WERI-Rb-1 (cell line): Measurements from ENCODE around the gene NDN.

Source experiments
- DNase-seq: peaks from one replicate; pipeline ENCODE4 v3.0.0-alpha.2; 2020
- H3K27ac ChIP-seq: fragments of 250-450 bp; sonication (Bioruptor Pico); 2 replicates; pipeline ENCODE4 v1.5.1; 2020; ENCODE audit warnings: mild to moderate bottlenecking, moderate library complexity
- H3K27me3 ChIP-seq: fragments of 250-450 bp; sonication (Bioruptor Pico); 2 replicates; pipeline ENCODE4 v1.5.1; 2021; ENCODE audit warnings: mild to moderate bottlenecking, low read depth, moderate library complexity; ENCODE audit not compliant: insufficient read depth, severe bottlenecking
- H3K36me3 ChIP-seq: fragments of 250-450 bp; sonication (Bioruptor Pico); 2 replicates; pipeline ENCODE4 v1.5.1; 2020; ENCODE audit warnings: mild to moderate bottlenecking, moderate library complexity
- H3K4me3 ChIP-seq: 2 replicates; pipeline ENCODE4 v1.5.1; 2011; ENCODE audit warnings: low read depth, mild to moderate bottlenecking, control low read depth, low read length
- H3K9me3 ChIP-seq: fragments of 250-450 bp; sonication (Bioruptor Pico); 2 replicates; pipeline ENCODE4 v1.5.1; 2021; ENCODE audit warnings: mild to moderate bottlenecking, moderate library complexity; ENCODE audit not compliant: severe bottlenecking
- TF ChIP-seq, protein P1 (sequence below): IDR thresholded peaks from 2 replicates; pipeline ENCODE4 v1.5.1; 2011; ENCODE audit warnings: low read depth, mild to moderate bottlenecking, control low read depth, inconsistent platforms, low read length

Gene NDN

DNA sequence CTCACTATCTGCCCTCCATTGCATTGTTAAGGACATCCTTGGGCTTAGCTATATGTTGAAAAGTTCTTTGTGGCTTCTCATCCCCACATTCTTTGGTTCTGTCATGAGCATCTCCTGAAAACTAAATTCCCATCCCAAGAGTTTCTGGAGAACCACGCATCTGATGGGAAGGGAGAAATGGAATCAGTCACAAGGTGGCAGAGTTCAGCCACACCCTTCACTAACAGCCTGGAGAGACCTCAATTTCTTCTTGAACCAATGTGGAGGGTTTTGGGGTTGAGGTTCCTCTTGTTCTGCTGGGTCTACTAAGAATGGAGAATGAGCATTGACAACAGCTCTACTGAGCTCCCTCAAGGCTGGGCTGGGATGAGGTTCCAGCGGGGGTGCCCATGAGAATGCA, 23.9 kb downstream of the NDN start:
- Histone ChIP-seq H3K4me3 (no peak overlapping the region), H3K9me3 (no peaks in the 10 kb centered on the region), H3K27me3 (peaks cover 5% of the 10 kb centered on the region), H3K27ac (no peak overlapping the region), H3K36me3 (no peaks in the 10 kb centered on the region)
- TF ChIP-seq, protein P1, sequence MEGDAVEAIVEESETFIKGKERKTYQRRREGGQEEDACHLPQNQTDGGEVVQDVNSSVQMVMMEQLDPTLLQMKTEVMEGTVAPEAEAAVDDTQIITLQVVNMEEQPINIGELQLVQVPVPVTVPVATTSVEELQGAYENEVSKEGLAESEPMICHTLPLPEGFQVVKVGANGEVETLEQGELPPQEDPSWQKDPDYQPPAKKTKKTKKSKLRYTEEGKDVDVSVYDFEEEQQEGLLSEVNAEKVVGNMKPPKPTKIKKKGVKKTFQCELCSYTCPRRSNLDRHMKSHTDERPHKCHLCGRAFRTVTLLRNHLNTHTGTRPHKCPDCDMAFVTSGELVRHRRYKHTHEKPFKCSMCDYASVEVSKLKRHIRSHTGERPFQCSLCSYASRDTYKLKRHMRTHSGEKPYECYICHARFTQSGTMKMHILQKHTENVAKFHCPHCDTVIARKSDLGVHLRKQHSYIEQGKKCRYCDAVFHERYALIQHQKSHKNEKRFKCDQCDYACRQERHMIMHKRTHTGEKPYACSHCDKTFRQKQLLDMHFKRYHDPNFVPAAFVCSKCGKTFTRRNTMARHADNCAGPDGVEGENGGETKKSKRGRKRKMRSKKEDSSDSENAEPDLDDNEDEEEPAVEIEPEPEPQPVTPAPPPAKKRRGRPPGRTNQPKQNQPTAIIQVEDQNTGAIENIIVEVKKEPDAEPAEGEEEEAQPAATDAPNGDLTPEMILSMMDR = 0 out of 2 replicates have a peak, but pooled peaks have one; percentile 23
- no peak for DNase-seq

DNA sequence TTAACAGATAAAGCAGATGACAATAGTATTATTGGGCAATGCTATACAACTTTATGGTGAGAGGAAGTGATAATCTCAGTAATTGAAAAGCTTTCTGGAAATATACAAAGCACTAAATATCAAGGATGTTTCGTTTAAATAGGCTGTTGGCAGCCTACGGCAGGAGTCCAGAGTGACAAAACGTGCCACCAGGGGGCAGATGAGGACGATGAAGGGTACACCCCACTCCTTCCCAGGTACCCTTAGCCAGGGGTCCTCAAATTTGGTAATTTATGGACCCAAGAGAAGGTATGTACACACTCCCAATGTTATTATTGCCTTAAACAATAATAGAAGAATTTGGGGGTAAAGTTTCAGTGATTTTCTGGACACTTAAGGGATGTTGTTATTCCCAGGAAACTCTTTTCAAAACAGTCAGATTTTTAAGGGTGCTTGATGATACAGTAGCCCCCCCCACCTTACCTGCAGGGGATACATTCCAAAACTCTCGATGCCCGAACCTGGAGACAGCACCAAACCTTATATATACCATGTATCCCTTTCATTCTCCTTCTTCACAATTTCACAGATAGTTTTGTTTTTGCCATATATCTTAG, 38.1 kb downstream of the NDN start:
- peak; percentile 62 for DNase-seq
- Histone ChIP-seq H3K27me3 (peaks cover 41% of the 10 kb centered on the region), H3K9me3 (no peaks in the 10 kb centered on the region), H3K36me3 (no peaks in the 10 kb centered on the region), H3K4me3 (no peak overlapping the region), H3K27ac (no peak overlapping the region)
- TF ChIP-seq, protein P1 = peak; percentile 70

DNA sequence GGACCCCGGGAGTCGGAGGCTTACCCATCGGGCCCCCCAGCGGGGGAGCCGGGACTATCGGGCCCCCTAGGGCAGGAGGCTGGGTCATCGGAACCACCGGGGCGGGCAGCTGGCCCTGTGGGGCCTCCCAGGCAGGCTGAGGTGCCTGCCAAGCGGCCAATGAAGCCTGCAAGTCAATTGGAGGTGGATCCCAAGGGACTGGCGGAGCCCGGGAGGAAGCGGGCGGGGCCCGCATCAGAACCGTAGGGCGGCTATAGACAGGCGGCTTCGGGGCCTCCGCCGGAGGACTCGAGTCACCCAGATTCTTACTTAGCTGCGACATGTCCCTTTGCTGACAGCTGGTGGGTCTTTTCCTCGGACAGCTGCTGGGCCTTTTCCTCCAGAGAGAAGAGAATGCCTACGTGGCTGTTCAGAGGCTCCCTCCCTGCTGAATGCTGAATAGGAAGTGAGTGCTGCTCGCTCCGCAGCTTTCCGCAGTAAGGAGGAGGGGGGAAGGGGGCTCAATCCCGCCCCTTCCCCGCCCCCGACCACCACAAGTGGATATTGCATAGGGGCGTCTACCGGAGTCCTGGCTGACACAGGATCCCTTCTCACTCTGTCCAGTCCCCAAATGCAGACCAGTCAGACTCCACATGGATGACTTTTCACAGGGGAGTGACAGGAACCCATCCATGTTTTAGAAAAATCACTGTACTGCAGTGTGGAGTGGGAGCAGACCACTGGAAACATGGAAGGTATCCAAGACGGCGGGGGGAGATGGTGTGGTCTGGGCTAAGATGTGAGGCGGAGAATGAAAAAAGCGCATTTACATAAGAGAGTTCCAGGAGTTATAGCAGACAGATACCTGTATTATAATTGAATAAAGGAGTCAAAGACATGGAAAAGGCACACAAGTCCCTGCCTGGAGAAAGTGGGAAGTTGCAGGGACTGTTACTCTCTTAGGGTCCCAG, 39.4 kb downstream of the NDN start, which contains the start of gene MAGEL2:
TSS of gene MAGEL2 (minus strand) at position 447 of the 950 bp plus-strand sequence. CDS start at position 322, 125 bp downstream.
- peak; percentile 32 for DNase-seq
- peaks cover 37% of the 10 kb centered on the region for H3K27me3 ChIP-seq
- H3K27ac ChIP-seq = no peak within 1 kb of the TSS
- H3K9me3 ChIP-seq = no peaks in the 10 kb centered on the region
- peak within 1 kb of the TSS; percentile 61 for H3K4me3 ChIP-seq
- no peaks in the 10 kb centered on the region for H3K36me3 ChIP-seq
- TF ChIP-seq, protein P1 = no peak

DNA sequence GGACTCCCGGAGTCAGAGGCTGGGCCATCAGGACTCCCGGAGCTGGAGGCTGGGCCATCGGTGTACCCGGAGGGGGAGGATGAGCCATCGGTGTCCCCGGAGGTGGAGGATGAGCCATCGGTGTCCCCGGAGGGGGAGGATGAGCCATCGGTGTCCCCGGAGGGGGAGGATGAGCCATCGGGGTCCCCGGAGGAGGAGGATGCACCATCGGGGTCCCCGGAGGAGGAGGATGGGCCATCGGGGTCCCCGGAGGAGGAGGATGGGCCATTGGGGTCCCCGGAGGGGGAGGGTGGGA, 40.2 kb downstream of the NDN start:
- no peak overlapping the region for H3K27ac ChIP-seq
- peak overlapping the region; percentile 61 for H3K4me3 ChIP-seq
- TF ChIP-seq, protein P1 = no peak
- H3K27me3 ChIP-seq = peaks cover 39% of the 10 kb centered on the region
- no peaks in the 10 kb centered on the region for H3K36me3 ChIP-seq
- no peak for DNase-seq
- no peaks in the 10 kb centered on the region for H3K9me3 ChIP-seq

DNA sequence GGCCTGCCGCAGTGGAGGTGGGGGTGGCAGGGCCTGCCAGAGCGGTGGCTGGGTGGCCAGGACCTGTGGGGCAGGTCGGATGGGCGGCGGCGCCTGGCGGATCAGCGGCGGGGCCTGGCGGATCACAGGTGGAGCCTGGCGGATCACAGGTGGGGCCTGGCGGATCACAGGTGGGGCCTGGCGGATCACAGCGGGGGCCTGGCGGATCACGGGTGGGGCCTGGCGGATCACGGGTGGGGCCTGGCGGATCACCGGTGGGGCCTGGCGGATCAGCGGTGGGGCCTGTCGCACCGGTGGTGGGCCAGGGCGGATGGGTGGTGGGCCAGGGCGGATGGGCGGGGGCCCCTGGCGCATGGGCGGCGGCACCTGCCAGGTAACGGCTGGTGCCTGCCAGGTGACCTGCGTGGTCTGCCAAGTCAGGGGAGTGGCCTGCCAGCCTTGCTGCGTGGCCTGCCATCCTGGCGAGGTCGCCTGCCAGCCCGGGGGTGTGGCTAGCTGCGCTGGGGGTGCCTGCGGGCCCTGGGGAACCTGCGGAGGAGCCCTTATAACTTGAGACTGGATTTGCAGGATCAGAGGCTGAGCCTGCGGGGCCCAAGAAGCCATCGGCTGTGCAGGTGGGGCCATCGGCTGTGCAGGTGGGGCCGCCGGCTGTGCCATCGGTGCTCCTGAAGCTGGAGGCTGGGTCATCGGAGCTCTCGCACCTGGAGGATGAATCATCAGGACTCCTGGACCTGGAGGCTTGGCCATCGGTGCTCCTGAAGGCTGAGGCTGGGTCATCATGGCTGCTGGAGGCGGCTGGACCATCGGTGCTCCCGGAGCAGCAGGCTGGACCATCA, 40.7 kb downstream of the NDN start:
- no peaks in the 10 kb centered on the region for H3K9me3 ChIP-seq
- H3K4me3 ChIP-seq = no peak overlapping the region
- TF ChIP-seq, protein P1 = no peak
- DNase-seq = no peak
- no peak overlapping the region for H3K27ac ChIP-seq
- H3K36me3 ChIP-seq = no peaks in the 10 kb centered on the region
- H3K27me3 ChIP-seq = peaks cover 39% of the 10 kb centered on the region
